GM06990 (cell line): ENCODE measurements around the gene PTPRM.

Experiments
- DNase-seq: peaks from one replicate; pipeline ENCODE4 v3.0.0-alpha.2; 2011; ENCODE audit not compliant: insufficient read length; ENCODE audit errors: extremely low read depth
- H3K27me3 ChIP-seq: replicated peaks from 2 replicates; pipeline ENCODE4 v1.6.0; 2011; ENCODE audit warnings: low read length; ENCODE audit not compliant: control insufficient read depth, insufficient read depth
- H3K36me3 ChIP-seq: 2 replicates; pipeline ENCODE4 v1.5.1; 2011; ENCODE audit warnings: low read length; ENCODE audit not compliant: control insufficient read depth, insufficient read depth
- H3K4me3 ChIP-seq: replicated peaks from 2 replicates; pipeline ENCODE4 v1.5.1; 2011; ENCODE audit warnings: low read depth, mild to moderate bottlenecking, control low read depth, low read length
- CTCF ChIP-seq: IDR thresholded peaks from 2 replicates; pipeline ENCODE4 v1.5.1; 2011; ENCODE audit warnings: low read length, control low read depth, mild to moderate bottlenecking, inconsistent platforms; ENCODE audit not compliant: insufficient read depth, poor library complexity, severe bottlenecking

The PTPRM gene

GRCh38 chr18:7848054-7848412 lies 280.9 kb downstream of the PTPRM start:
- no peak for DNase-seq
- TF ChIP-seq CTCF = no peak
- no peaks in the 10 kb centered on the region for H3K27me3 ChIP-seq

GRCh38 chr18:7850446-7850845 lies 283.3 kb downstream of the PTPRM start:
- TF ChIP-seq CTCF = no peak
- Histone ChIP-seq H3K27me3 (no peaks in the 10 kb centered on the region; the same call in 1 of the 2 replicates), H3K4me3 (no peak overlapping the region), H3K36me3 (no peaks in the 10 kb centered on the region)
- DNase-seq = no peak

More at GRCh38 chr18:7848054-7848412, 280.9 kb downstream of the PTPRM start:
- no peaks in the 10 kb centered on the region for H3K36me3 ChIP-seq
- no peak overlapping the region for H3K4me3 ChIP-seq

- Histone ChIP-seq H3K4me3 (no peak overlapping the region), H3K27me3 (no peaks in the 10 kb centered on the region; the same call in 1 of the 2 replicates), H3K36me3 (no peaks in the 10 kb centered on the region)
- DNase-seq = no peak
- TF ChIP-seq CTCF = no peak
These were observed 287.9 kb downstream of the PTPRM start for GRCh38 chr18:7855028-7855427.

GRCh38 chr18:7855671-7856070 lies 288.6 kb downstream of the PTPRM start:
- no peak for TF ChIP-seq CTCF
- Histone ChIP-seq H3K36me3 (no peaks in the 10 kb centered on the region), H3K4me3 (no peak overlapping the region), H3K27me3 (no peaks in the 10 kb centered on the region; the same call in 1 of the 2 replicates)
- DNase-seq = no peak

GRCh38 chr18:7856116-7856515 lies 289.0 kb downstream of the PTPRM start:
- Histone ChIP-seq H3K4me3 (no peak overlapping the region), H3K36me3 (no peaks in the 10 kb centered on the region), H3K27me3 (no peaks in the 10 kb centered on the region; the same call in 1 of the 2 replicates)
- TF ChIP-seq CTCF = no peak
- DNase-seq = no peak

GRCh38 chr18:7856733-7857132 lies 289.6 kb downstream of the PTPRM start:
- Histone ChIP-seq H3K36me3 (no peaks in the 10 kb centered on the region), H3K27me3 (no peaks in the 10 kb centered on the region; the same call in 1 of the 2 replicates), H3K4me3 (no peak overlapping the region)
- DNase-seq = no peak
- TF ChIP-seq CTCF = no peak
